RWPE1 (cell line): ENCODE measurements around the gene CPLX1.

Experiments
- CTCF ChIA-PET: fragments of 350-600 bp; sonication (Branson Sonifier 250); formaldehyde crosslinking; extraction: SDS; loops from one replicate; lab custom pipeline; 2021; lab: Yijun Ruan, JAX
- POLR2A ChIA-PET: fragments of 400-600 bp; formaldehyde crosslinking; extraction: SDS; loops from one replicate; lab custom pipeline; 2020; ENCODE audit warnings: antibody characterized with exemption; ENCODE audit not compliant: low non-redundant PET; lab: Yijun Ruan, JAX
- DNase-seq: peaks from one replicate; pipeline ENCODE4 v3.0.0; 2012; ENCODE audit warnings: low spot score
- H3K27ac ChIP-seq: fragments of 450-650 bp; 2 replicates; pipeline ENCODE4 v1.5.1; 2017
- TF ChIP-seq, protein P1 (sequence below): fragments of 450-650 bp; conservative IDR thresholded peaks from 2 replicates; pipeline ENCODE4 v1.5.1; 2017; ENCODE audit warnings: low read depth, mild to moderate bottlenecking

The CPLX1 gene

DNA sequence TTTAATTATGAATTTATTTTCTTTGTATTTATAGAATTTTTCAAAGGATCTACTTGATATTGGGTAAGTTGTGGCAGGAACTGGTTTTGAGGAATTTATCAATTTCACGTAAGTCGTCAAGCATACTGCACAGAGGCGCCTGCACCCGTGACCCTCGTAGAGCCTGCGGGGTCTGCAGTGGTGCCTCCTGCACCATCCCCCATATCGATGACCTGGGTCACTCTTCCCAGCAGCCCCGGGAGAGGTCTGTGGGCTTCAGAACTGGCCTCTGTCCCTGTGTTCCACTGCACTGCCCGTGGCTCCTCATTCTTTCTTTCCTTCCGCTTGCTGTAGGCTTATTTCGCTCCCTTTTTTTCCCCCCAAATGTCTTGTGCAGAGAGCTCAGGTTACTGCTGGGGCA lies 31.5 kb upstream of the CPLX1 start:
- POLR2A ChIA-PET, result no interaction called here
- CTCF ChIA-PET, result interaction anchor here (0.7 kb wide), 1 partner anchor 9 kb away, joined by 3 read pairs; no protein-coding TSS in a partner anchor
- no peak for DNase-seq
- TF ChIP-seq, protein P1, sequence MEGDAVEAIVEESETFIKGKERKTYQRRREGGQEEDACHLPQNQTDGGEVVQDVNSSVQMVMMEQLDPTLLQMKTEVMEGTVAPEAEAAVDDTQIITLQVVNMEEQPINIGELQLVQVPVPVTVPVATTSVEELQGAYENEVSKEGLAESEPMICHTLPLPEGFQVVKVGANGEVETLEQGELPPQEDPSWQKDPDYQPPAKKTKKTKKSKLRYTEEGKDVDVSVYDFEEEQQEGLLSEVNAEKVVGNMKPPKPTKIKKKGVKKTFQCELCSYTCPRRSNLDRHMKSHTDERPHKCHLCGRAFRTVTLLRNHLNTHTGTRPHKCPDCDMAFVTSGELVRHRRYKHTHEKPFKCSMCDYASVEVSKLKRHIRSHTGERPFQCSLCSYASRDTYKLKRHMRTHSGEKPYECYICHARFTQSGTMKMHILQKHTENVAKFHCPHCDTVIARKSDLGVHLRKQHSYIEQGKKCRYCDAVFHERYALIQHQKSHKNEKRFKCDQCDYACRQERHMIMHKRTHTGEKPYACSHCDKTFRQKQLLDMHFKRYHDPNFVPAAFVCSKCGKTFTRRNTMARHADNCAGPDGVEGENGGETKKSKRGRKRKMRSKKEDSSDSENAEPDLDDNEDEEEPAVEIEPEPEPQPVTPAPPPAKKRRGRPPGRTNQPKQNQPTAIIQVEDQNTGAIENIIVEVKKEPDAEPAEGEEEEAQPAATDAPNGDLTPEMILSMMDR, result no peak
- no peak overlapping the region for H3K27ac ChIP-seq

DNA sequence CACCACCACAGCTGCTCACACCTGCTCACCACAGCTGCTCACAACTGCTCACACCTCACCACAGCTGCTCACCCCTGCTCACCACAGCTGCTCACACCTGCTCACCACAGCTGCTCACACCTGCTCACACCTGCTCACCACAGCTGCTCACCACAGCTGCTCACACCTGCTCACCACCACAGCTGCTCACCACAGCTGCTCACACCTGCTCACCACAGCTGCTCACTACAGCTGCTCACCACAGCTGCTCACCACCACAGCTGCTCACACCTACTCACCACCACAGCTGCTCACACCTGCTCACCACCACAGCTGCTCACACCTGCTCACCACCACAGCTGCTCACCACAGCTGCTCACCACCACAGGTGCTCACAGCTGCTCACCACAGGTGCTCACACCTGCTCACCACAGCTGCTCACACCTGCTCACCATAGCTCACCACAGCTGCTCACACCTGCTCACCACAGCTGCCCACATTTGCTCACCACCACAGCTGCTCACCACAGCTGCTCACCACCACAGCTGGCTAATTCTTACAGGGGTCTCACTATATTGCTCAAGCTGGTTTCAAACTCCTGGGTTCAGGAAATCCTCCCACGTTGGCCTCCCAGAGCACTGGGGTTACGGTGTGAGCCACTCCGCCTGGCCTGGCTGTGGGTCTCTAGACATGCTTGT lies 30.4 kb upstream of the CPLX1 start:
- no peak for DNase-seq
- ChIA-PET POLR2A (no interaction called here), CTCF (no interaction called here)
- TF ChIP-seq, protein P1, result no peak
- no peak overlapping the region for H3K27ac ChIP-seq

DNA sequence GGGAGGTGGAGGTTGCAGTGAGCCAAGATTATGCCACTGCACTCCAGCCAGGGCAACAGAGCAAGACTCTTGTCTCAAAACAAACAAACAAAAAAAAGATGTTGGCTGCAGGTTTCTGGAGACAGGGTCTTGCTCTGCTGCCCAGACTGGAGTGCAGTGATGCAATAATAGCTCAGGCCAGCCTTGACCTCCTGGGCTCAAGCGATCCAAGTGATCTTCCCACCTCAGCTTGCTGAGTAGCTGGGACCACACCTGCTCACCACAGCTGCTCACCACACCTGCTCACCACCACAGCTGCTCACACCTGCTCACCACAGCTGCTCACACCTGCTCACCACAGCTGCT lies 29.9 kb upstream of the CPLX1 start:
- CTCF ChIA-PET, result interaction anchor here (0.6 kb wide), 1 partner anchor 8 kb away, joined by 3 read pairs; no protein-coding TSS in a partner anchor
- TF ChIP-seq, protein P1, result no peak
- POLR2A ChIA-PET, result no interaction called here
- no peak for DNase-seq
- H3K27ac ChIP-seq, result no peak overlapping the region

DNA sequence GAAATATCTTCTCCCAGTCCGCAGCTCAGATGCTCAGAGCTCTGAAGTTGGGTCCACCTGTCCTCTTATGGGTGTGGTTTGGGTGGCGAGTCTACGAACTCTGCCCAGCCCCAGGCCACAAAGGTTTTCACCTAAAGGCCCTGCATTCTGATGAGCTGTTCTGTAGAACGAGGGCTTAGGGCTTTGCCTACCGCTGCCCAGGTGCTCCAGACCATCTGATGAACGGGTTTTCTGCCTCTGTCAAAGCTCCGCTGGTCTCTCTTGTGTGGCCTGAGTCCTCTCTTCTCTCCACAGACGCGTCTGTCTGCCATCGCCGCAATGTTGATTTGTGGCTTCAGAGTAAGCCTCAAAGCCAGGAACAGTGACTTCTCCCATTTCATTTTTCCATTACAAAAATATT lies 28.4 kb upstream of the CPLX1 start:
- TF ChIP-seq, protein P1, result no peak
- no peak overlapping the region for H3K27ac ChIP-seq
- ChIA-PET POLR2A (no interaction called here), CTCF (no interaction called here)
- DNase-seq, result no peak

DNA sequence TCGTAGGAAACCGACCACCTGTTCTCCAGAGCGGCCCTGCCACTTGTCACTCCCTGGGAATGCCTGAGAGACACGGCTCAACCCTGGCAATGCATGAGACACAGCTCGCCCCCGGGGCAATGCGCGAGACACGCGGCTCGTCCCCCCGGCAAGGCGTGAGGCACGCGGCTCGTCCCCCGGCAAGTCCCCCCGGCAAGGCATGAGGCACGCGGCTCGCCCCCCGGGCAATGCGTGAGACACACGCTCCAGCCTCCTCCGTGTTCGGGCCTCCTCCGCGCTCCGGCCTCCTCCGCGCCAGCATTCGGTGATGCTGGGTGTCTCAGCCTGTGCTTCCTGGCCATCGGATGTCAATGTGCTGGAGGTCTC lies 27.5 kb upstream of the CPLX1 start:
- TF ChIP-seq, protein P1, result no peak
- no peak for DNase-seq
- ChIA-PET POLR2A (no interaction called here), CTCF (no interaction called here)
- no peak overlapping the region for H3K27ac ChIP-seq

DNA sequence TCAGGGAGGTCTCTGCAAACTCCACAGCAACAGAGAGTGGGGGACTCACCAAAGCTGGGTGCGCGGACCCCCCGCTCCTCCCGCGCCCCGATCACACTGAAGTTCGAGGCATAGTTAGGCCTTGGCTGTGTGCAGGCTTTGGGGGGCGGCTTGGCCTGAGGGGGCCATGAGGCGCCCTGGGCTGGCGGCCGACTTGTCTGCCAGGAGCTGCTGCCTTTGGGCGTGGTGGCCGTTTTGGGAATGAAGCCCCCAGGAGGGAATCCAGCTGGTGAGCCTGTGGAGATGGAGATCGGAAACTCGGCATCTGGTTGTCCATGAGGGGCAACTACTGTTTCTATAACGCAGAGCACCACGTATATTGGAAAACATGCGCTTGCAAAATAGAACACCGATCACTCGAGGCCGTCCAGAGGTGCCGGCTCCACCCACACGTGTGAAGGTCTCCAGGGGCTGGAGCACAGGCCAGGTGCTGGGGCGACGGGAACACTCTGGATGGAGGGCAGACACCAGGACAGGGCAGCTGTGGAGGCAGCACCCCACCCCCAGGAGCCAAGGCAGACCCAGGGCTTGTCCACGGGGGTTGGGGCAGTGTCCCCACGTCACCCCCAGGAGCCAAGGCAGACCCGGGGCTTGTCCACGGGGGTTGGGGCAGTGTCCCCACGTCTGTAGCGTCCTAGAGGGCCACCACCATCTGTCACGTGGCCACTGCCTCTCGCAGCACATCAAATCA lies 25.9 kb upstream of the CPLX1 start:
- TF ChIP-seq, protein P1, result no peak
- ChIA-PET CTCF (no interaction called here), POLR2A (no interaction called here)

More for the DNA sequence above, 25.9 kb upstream of the CPLX1 start:
- no peak overlapping the region for H3K27ac ChIP-seq
- DNase-seq, result no peak
